Activated T-helper 9 cell treated with anti-CD3 and anti-CD28 coated beads, Interleukin-2, amount 50 U/mL, for 16 hours (primary cell): ENCODE results near the gene TOGARAM2.
A peak's percentile ranks its signal among the peaks of the same experiment; 100 is the strongest.

ENCODE experiments used
- DNase-seq: peaks from one replicate; pipeline ENCODE4 v3.0.0-alpha.2; 2020; ENCODE audit warnings: low read depth

Gene TOGARAM2

DNA sequence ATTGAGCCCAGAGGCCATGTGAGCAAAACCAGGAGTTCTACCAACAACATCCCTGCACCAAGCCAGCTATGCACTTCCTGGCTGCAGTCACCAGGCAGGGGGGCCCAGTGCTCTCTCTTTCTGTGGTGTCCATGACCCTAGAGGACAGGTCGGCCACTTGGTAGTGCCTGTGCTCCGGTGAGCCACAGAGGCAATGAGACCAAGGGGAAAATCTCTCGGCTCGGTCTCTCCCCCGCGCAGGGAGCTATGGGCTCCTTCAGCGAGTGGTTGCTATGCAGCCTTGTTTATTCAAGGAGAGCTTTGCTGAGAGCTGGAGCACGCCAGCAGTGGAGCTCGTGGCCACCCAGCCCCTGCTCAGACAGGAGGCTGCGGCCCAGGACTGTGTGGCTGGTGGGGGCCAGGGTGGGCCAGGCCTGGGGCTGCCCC lies at the start of gene TOGARAM2:
TOGARAM2 (plus strand) TSS at position 283 of the 426 bp plus-strand sequence. CDS start 13,537 bp downstream, outside the sequence.
- DNase-seq = no peak

DNA sequence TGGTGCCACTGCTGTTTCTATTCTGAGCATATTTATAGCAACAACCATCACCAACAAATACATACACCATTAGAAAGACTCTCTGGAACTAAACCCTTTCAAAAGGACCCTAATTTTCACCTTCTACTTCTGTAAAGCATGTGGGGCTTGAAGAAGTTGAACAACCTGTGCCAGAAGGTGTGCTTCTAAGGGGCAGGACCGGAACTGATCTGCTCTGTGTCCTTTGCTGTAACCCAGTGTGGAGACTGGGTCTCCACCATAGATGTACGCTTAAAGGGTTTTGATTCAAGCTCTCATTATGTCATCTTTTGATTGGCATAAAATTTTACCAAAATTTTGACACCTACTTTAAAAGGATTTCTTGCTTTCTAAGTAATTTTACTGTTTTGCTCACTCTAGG lies 46.3 kb upstream of the TOGARAM2 start:
- DNase-seq = no peak

DNA sequence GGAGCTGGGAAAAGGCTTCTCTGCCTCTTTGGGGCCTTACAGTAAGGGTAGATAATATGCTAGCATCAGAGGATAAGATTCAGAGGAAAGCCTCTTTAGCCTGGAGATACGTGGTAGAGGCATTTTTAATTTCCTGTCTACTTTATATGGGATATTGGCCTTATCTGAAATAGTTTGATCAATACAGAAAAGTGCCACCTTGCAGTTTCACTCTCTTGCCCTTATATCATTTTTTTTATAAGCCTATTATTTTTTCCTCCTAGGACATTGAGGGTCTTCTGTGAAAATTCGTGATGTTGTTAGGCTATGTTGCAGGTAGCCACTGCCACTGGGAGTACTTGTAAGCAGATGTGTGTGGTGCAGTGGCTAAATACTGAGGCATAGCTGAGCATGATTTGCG lies 40.1 kb upstream of the TOGARAM2 start:
- DNase-seq = no peak

DNA sequence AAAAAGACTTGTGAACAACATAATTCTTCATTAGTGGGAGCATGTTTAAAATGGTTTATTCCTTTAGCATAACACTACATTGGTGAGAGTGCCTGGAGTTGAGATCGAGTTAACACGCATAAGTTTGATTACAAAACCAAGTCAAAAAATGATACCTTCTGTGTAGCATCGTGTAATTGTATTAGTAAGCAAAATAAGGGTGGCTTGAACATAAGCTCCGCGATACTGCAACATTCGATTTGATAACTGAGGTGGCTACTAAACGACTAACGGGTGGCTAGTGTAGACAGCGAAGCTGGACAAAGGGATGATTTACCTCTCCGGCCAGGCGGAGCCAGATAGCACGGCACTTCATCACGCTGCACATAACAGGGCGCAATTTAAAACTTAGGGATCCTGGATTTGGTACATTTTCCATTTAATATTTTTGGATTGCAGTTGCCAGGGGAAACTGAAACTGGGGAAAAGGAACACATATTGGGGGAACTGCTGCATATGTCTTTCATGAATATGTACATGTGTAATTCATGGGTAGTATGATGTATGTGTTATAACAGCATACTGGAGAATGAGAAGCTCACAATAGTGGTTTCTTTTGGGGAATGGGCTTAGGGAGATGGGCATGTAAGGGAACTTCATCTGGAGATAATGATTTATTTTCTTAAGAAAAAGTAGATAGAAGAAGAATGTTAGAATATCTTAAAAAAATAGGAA lies 36.4 kb upstream of the TOGARAM2 start:
- no peak for DNase-seq

DNA sequence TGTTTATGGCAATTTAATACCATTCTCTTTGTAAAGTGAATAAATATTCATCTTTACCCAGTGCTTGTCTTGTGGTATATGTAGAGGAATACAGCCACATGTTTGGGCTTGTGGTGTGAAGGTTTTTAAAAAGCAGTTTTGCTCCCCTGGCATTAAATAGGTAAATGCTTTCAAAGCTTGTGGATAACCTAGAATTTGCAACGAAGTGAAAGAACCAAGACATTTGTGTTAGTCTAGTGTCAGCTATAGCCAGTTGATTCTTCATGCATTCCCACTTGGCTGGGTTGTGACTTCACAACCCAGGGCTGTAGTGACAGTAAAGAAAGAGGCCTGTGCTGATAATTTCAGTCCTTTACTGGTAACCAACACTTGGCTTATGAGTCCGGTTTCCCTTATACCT lies 32.9 kb upstream of the TOGARAM2 start:
- DNase-seq = no peak

DNA sequence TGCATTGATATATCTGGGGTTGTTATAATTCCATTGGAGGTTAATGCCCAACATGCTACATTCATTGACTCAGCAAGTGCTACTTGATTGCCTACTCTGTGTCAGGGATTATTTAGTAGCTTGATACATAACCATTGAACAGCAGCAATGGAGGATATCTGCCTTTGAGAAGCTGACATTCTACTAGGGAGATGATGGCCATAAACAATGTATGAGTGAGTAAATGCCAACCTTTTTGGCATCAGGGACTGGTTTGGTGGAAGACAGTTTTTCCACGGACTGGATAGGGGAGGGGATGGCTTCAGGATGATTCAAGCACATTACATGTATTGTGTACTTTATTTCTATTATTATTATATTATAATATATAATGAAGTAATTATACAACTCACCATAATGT lies 31.9 kb upstream of the TOGARAM2 start:
- no peak for DNase-seq

DNA sequence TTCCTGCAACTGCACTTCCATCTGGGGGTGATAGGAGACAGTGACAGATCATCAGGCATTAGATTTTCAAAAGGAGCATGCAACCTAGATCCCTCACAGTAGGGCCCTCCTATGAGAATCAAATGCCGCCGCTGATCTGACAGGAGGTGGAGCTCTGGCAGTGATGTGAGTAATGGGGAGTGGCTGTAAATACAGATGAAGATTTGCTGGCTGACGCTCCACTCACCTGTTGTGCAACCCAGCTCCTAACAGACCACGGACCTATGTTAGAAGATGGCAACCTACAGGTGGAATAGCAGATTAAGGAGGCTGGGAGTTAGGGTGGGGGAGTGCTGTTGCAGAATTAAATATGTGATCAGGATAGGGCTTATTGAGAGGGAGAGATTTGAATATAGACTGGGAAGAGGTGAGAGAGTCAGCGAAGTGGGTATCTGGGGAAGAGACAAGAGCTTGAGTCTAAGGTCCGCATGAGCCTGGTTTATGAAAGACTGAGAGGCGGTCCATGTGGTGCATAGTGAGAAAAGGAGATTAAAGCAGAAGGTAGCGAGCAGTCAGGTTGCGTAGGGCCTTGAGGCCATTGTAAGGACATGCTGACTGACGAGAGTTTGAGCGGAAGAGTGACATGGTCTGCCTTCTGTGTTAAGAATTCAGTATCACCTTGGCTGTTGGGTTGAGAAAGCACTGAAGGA lies 31.3 kb upstream of the TOGARAM2 start:
- DNase-seq = no peak

DNA sequence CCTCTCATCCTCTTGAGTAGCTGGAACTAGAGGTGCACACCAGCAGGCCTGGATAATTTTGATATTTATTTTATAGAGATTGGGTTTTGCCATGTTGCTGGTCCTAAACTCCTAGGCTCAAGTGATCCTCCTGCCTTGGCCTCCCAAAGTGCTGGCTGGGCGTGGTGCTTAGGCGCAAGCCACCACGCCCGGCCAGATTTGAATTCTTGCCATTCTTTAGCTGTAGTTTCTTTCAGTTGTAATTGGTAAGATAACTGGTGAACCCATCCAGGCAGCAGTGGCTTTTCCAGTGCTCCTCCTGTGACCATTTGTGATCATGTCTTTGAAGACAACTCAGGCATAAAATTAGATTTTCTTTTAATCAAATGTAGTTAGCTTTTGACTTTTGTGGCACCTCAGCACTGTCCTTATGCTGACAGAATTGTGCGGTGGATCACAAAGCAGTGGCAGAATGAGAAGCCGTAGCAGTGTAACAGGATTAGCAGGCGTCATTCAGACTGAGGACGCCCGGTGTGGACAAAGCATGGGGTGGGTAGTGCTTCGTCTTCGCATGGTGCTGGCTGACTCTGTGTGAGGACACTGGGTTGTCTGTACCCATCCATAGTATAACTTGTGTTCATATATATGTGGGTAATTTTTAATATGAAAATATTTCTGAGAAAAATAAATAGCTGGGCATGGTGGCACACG lies 30.0 kb upstream of the TOGARAM2 start:
- DNase-seq = no peak

DNA sequence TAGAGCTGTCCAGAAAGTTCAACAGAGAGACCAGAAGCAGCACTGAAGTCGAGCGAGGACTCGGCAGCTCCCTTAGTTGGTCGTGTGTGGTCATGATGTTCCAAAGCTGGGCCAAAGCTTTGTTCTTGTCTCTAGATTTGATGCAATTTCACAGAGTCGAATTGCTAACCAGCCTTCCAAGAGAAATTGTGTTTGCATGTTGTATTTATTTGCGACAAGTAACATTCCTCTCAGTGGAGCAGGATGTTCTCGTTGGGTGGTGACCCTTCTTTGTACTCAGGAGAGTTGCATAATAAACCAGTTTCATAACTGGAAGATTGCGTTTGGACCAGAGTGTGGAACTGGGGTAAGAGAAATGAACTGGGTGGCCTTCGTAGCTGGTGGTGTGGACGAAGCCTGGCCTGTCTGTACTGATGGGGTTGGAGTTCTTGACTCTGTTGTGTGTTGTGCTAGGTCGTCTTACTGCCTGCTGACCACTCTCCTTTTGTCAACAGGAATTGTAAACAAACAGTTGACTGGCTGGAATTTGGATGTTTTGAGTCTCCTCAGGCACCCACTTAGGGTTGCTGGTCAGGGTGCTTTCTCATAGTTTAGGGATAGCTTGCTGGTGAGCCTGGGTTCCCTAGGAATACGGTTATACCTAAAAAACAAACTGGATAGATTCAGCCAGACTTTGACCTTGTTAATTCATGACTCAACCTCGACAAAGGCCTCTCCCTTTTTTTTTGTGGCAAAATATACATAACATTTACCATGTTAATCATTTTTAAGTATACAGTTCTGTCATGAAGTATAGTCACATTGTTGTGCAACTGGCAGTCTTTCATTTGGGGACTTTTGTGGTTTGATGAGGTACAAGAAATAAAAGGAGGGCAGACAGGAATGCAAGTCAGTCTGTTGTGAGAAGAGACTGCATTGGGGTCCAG lies 28.9 kb upstream of the TOGARAM2 start:
- no peak for DNase-seq

DNA sequence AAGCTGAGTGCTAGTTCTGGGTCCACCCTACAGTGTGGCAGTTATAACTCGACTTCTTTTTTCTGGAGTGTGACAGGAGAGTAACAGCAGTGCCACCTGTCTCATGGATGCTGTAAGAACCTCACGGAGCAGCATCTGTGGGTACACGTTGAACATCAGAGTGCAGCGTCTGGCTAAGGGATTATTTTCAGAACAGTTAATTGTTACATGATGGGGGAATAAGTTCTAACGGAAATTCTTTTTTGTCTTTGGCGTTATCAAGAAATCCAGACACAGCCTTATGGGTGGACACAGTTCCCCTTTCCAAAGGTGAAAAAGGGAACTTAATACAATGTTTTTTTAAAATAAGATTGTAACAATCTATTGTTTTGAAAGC lies 28.3 kb upstream of the TOGARAM2 start:
- no peak for DNase-seq

DNA sequence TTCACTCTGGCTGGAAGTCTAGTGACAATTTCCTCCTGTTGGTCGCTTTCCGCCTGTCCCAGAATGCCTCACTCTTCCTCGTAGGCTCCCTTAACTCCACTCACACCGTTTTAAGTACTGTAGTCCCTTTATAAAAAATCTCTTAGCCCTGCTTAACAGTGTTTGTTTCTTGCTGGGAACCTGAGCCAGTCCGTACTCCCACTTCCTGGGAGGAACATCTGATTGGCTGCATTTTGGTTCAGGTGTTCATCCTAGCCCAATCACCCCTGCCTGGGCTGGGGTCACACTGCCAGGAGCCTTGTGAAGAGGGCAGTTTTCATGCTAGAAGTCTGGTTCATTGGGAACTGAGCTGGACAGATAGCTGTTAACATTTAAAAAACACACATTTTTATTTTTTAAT lies 25.6 kb upstream of the TOGARAM2 start:
- DNase-seq = no peak

DNA sequence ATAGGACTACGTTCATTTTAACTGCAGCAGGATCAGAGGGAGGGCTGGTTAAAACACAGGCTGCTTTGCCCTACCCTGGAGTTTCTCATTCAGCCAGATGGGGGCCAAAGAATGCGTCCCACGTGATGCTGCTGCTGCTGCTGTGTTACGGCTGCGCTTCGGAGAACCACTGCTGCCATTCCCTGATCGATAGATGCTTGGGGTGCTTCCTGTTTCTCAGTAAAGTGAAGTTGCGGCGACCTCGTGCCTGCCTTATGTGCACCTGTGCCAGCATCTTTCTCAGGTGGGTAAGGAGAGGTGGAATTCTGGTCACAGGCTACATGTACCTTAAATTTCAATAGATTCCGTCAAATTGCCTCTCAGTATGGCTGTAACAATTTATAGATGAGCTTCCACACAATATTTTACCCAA lies 24.7 kb upstream of the TOGARAM2 start:
- DNase-seq = peak; percentile 31

DNA sequence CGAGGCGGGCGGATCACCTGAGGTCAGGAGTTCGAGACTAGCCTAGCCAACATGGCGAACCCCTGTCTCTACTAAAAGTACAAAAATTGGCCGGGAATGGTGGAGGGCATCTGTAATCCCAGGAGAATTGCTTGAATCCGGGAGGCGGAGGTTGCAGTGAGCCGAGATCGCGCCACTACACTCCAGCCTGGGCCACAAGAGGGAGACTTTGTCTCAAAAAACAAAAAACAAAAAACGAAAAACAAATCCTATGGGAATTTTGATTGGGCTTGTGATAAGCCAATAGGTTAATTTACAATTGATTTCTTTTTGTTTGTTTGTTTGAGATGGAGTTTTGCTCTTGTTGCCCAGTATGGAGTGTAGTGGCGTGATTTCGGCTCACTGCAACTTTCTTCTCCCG lies 24.2 kb upstream of the TOGARAM2 start:
- no peak for DNase-seq

DNA sequence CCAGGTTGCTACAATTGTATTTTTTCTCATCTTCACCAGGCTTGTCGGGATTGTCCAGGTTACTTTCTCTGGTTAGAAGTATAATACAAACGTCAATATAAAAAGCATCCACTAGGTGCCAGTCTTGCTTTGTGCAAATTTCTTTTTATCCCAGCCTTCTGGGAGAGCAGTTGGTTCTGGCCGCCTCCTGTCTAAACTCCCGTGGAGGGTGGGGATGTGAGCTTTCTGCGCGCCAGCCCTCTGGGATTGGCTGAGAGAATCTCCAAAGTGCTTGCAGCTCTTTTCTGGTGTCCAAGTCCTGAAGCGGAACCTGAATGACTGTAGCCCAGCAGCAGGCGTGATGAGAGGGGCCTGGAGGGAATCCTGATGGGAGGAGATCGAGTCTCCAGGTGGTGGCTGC lies 22.4 kb upstream of the TOGARAM2 start:
- no peak for DNase-seq

DNA sequence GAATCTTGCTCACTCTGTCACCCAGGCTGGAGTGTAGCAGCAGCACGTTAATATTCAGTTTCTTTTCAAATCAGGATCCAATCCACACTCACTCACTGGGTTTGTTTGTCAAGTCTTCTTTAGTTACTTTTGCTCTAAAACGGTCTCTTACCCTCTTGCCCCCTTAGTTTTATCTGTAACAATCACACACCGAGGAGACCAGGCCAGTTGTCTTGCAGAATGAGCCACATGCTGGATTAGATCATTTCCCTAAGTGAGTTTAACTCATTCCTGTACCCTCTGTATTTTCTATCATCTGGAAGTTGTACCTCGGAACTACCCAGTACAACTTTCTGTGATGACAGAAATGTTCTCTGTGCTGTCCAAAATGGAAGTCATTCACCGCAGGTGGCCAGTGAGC lies 20.7 kb upstream of the TOGARAM2 start:
- DNase-seq = no peak

DNA sequence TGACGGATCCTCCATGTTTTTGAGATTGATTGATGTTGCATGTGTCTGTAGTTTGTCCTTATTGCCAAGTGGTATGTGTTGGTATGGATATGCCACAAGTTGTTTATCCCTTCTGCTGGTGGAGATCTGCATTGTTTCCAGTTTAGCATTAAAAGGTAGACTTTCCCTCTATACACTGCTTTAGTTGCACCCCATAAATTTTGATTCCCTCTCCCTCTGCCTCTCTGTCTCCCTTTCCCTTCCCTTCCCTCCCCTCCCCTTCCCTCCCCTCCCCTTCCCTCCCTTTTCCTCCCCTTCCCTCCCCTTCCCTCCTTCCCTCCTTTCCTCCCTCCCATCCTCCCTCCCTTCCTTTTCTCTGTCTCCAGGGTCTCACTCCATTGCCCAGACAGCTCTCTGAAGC lies 18.6 kb upstream of the TOGARAM2 start:
- DNase-seq = no peak

DNA sequence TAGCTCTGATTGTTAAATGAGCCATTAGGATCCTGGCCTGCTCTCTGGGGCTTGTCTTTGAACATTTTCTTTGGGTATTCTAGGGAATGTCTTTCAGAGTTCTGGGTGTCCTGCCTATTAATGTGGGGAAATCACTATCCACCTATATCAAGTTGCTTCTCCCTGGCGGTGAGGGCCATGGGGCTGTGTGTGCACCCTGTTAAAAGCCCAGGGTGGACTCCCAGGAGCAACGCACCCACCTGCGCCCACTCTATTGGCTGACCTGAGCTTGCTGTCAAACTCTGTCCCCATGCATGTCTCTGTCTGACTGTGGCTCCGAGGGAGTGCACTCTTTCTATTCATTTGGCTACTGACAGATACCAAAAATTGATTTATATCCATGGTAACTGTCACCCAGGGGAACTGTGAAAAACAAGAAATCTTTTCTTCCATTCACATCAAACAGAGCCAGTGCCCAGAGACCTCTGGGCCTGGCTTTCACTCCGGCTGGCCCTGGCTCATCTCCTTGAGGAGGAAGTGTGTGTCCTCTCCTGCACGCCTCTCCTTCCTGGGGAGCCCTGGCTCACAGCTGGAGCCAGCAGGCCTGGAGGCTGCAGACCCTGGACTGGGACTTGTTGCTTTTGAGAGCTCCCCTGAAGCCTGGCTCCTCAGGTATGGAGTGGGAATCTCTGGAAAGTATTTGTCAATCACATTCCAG lies 10.5 kb upstream of the TOGARAM2 start:
- DNase-seq = no peak

DNA sequence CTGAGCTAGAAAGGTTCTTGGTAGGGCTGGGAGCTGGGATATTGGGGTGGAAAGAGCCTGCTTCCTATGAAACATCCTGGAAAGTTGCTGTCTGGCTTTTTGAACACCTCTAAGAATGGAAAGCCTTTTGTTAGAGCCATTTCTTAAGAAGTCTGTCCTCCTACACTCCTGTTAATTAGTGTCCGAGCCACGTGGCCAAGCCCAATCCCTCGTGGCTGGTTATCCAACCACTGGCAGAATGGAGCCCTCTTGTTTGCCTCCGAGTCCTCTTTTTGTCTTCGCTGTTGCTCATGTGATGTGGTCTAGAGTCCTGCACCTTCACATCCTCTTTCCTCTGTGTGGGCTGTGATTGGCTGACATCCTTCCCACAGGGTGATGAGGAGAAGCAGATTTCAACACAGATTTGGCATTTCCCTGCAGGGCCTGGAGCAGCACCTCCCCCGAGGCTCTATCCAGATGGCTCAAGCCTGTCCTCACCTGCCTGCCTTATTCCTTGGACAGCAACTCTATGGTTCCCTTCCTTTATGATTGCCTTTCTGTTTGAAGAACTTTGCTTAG lies 8.2 kb upstream of the TOGARAM2 start:
- no peak for DNase-seq

DNA sequence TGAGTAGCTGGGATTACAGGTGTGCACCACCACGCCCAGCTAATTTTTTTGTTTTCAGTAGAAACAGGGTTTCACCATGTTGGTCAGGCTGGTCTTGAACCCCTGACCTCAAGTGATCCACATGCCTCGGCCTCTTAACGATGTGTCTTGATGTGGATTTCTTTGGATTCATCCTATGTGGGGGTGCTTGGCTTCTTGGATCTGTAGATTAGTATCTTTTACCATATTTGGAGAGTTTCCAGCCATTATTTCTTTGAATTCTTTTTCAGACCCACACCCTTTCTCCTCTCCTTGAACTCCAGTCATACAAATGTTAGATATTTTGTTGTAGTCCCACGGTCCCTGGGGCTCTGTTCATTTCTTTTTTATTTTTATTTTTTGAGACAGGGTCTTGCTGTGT lies 6.8 kb upstream of the TOGARAM2 start:
- no peak for DNase-seq

DNA sequence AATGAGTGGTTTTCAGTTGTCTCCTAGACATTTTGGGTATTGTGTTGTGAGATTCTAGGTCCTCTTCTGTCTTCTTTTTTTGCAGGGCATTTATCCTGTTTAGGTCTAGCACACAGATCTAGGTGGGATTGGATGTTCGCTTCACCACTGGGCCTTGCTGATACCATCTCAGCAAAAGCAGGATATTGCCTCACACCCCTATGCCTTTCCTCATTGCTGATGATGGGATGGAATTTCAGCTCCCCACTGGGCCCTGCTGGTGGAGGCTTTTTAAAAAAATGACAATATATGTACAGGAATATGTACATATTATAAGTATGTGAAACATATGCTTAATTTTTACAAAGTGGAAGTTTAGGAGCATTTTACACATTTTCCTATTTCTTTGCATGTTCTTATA lies 5.4 kb upstream of the TOGARAM2 start:
- no peak for DNase-seq

DNA sequence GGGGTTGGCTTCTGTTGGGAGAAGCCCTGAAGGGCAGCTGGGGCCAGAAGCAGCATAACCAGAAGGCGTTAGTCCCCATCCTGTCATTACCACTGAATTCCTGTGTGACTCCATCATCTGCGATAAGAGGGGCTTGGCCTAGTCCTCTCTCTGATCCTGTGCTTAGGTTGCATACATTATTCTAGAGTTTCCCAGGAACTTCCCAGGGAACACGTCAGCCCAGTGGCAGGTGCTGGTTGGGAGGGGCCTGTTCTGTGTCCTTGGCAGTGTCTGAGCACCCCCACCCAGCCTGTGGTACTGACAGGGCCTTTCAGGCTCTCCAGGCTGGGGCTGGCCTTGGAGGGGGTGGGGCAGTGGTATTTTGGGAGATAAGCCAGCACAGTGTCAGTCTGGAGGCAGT lies 4.5 kb upstream of the TOGARAM2 start:
- no peak for DNase-seq
